GM21528 (cell line): ENCODE measurements around the gene RAD51AP2.

Experiments
- ATAC-seq: cut with Tn5 transposase; IDR thresholded peaks from one replicate; pipeline ENCODE4 v1.9.1; 2021; ENCODE audit warnings: mild to moderate bottlenecking, moderate library complexity; ENCODE audit not compliant: unreplicated experiment, low FRiP score

The RAD51AP2 gene

GRCh38 chr2:17471979-17472378 is 46.3 kb downstream of the RAD51AP2 start:
- no peak for ATAC-seq

GRCh38 chr2:17470855-17471641 is 47.2 kb downstream of the RAD51AP2 start:
- ATAC-seq = no peak

GRCh38 chr2:17461087-17461475 is 57.2 kb downstream of the RAD51AP2 start:
- ATAC-seq = no peak
